Suprapubic skin (tissue), 4 donors: Measurements from ENCODE around the gene UGT2A1. TPM values are rescaled to one million over a fixed set of nuclear protein-coding genes. Genes with fewer than 3 reads are reported as not detected.
A peak's percentile ranks its signal among the peaks of the same experiment; 100 is the strongest.

Source experiments
- DNase-seq, 2 donors: peaks; one replicate each; pipeline ENCODE4 v3.0.0-alpha.2; 2019; ENCODE audit warnings: low spot score in 2 of 2
- H3K27ac ChIP-seq: fragments of 200-600 bp; sonication (generic); one replicate; pipeline ENCODE4 v1.5.1; 2019
- H3K27me3 ChIP-seq: fragments of 200-600 bp; sonication (generic); one replicate; pipeline ENCODE4 v1.5.1; 2019
- H3K36me3 ChIP-seq: fragments of 200-600 bp; sonication (generic); one replicate; pipeline ENCODE4 v1.5.1; 2019
- H3K4me1 ChIP-seq: fragments of 200-600 bp; sonication (generic); one replicate; pipeline ENCODE4 v1.5.1; 2019
- H3K4me3 ChIP-seq: fragments of 200-600 bp; sonication (generic); one replicate; pipeline ENCODE4 v1.5.1; 2019; ENCODE audit warnings: mild to moderate bottlenecking
- H3K9me3 ChIP-seq: fragments of 200-600 bp; sonication (generic); one replicate; pipeline ENCODE4 v1.5.1; 2019
- EP300 ChIP-seq: sonication (generic); formaldehyde crosslinking; IDR thresholded peaks from one replicate; pipeline ENCODE4 v1.6.1; 2017; ENCODE audit warnings: antibody characterized with exemption
- POLR2A ChIP-seq, 2 donors: fragments of 450-650 bp; IDR thresholded peaks; one replicate each; pipeline ENCODE4 v1.6.1; 2017; ENCODE audit warnings: antibody characterized with exemption in 2 of 2, mild to moderate bottlenecking in 2 of 2, moderate library complexity in 2 of 2
- POLR2AphosphoS5 ChIP-seq, 3 donors: sonication (generic); formaldehyde crosslinking; IDR thresholded peaks; one replicate each; pipeline ENCODE4 v1.6.1; 2017; ENCODE audit warnings: antibody characterized with exemption in 3 of 3
- WGBS: methylation state at CpG from one replicate; pipeline ENCODE4 v1.1.5; 2018; 5-methylcytosine and 5-hydroxymethylcytosine counted together
- total RNA-seq, 4 donors: library from RNA; depleted of rRNA; stranded (reverse); fragments of >200 nt; gene quantifications; one replicate each; pipeline ENCODE4 v1.1.0, GENCODE V29; 2016
- TF ChIP-seq, protein P1 (sequence below), 2 donors: fragments of 200-600 bp in 1 of 2; fragments of 450-650 bp in 1 of 2; sonication (generic) in 1 of 2; IDR thresholded peaks; one replicate each; pipeline ENCODE4 v1.5.1; 2016 to 2019; ENCODE audit warnings: antibody characterized with exemption in 2 of 2, mild to moderate bottlenecking in 1 of 2, moderate library complexity in 1 of 2

The UGT2A1 gene
- 1 to 10 TPM in 3 of 4 donors, not detected in 1; 1.6 to 2.4 (median 1.9) TPM for total RNA-seq

GRCh38 chr4:69653147-69653546 lies at the start of gene UGT2A1:
UGT2A1 (minus strand) TSS chr4:69653247; CDS start chr4:69647644, 5,603 bp downstream.
- H3K27ac ChIP-seq, result no peak within 1 kb of the TSS
- no peaks in the 10 kb centered on the region for H3K27me3 ChIP-seq
- no peaks in the 10 kb centered on the region for H3K4me1 ChIP-seq
- DNase-seq, result no peak
- TF ChIP-seq, protein P1, sequence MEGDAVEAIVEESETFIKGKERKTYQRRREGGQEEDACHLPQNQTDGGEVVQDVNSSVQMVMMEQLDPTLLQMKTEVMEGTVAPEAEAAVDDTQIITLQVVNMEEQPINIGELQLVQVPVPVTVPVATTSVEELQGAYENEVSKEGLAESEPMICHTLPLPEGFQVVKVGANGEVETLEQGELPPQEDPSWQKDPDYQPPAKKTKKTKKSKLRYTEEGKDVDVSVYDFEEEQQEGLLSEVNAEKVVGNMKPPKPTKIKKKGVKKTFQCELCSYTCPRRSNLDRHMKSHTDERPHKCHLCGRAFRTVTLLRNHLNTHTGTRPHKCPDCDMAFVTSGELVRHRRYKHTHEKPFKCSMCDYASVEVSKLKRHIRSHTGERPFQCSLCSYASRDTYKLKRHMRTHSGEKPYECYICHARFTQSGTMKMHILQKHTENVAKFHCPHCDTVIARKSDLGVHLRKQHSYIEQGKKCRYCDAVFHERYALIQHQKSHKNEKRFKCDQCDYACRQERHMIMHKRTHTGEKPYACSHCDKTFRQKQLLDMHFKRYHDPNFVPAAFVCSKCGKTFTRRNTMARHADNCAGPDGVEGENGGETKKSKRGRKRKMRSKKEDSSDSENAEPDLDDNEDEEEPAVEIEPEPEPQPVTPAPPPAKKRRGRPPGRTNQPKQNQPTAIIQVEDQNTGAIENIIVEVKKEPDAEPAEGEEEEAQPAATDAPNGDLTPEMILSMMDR (IDR thresholded peaks at IDR 0.05), result no peak
- TF ChIP-seq POLR2A (IDR thresholded peaks at IDR 0.05) (no peak), POLR2AphosphoS5 (IDR thresholded peaks at IDR 0.05) (no peak), EP300 (no peak)
- no peak within 1 kb of the TSS for H3K4me3 ChIP-seq
- 76% methylated on average over 1 of the region's 1 CpG for WGBS
- H3K36me3 ChIP-seq, result no peaks in the 10 kb centered on the region
- no peaks in the 10 kb centered on the region for H3K9me3 ChIP-seq

GRCh38 chr4:69702201-69702600 lies 49.2 kb upstream of the UGT2A1 start:
- DNase-seq, result no peak
- H3K4me3 ChIP-seq, result no peak overlapping the region
- no peak for TF ChIP-seq EP300
- no peak for TF ChIP-seq POLR2AphosphoS5 (IDR thresholded peaks at IDR 0.05)
- TF ChIP-seq, protein P1 (IDR thresholded peaks at IDR 0.05), result no peak
- TF ChIP-seq POLR2A (IDR thresholded peaks at IDR 0.05), result no peak
- H3K27ac ChIP-seq, result no peak overlapping the region
- no peaks in the 10 kb centered on the region for H3K4me1 ChIP-seq
- H3K27me3 ChIP-seq, result no peaks in the 10 kb centered on the region
- H3K9me3 ChIP-seq, result no peaks in the 10 kb centered on the region
- H3K36me3 ChIP-seq, result no peaks in the 10 kb centered on the region
- 93% methylated on average over 3 of the region's 3 CpGs for whole genome bisulfite sequencing

GRCh38 chr4:69701696-69702095 lies 48.6 kb upstream of the UGT2A1 start:
- DNase-seq, result no peak
- H3K27me3 ChIP-seq, result no peaks in the 10 kb centered on the region
- no peak overlapping the region for H3K4me3 ChIP-seq
- no peak overlapping the region for H3K27ac ChIP-seq
- H3K4me1 ChIP-seq, result no peaks in the 10 kb centered on the region
- H3K9me3 ChIP-seq, result no peaks in the 10 kb centered on the region
- whole genome bisulfite sequencing, result 80% methylated on average over 4 of the region's 4 CpGs
- TF ChIP-seq POLR2AphosphoS5 (IDR thresholded peaks at IDR 0.05) (no peak), EP300 (no peak), POLR2A (IDR thresholded peaks at IDR 0.05) (no peak)
- TF ChIP-seq, protein P1 (IDR thresholded peaks at IDR 0.05), result no peak
- no peaks in the 10 kb centered on the region for H3K36me3 ChIP-seq

DNA sequence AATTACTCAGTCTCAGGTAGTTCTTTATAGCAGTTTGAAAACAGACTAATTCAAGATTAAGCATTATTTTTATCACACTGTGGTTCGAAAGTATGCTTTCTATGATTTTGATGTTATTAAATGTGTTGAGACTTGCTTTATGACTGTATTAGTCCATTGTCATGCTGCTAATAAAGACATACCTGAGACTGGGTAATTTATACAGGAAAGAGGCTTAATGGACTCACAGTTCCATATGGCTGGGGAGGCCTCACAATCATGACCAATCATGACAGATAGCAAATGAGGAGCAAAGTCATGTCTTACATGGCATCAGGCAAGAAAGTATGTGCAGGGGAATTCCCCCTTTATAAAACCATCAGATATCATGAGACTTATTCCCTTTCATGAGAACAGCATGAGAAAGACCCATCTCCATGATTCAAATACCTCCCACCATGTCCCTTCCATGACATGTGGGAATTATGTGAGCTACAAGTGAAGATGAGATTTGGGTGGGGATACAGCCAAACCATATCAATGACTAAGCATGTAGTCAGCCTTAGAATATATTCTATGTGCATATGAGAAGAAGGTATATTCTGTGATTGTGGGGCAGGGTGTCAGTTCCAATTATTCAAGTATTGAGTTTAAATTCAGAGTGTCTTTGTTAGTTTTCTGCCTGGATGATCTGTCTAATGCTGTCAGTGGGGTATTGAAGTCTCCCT lies 44.6 kb upstream of the UGT2A1 start:
- no peak for TF ChIP-seq POLR2AphosphoS5 (IDR thresholded peaks at IDR 0.05)
- TF ChIP-seq, protein P1 (IDR thresholded peaks at IDR 0.05), result no peak
- TF ChIP-seq EP300, result no peak
- no peak for TF ChIP-seq POLR2A (IDR thresholded peaks at IDR 0.05)
- DNase-seq, result no peak
- Histone ChIP-seq H3K4me3 (no peak overlapping the region), H3K27ac (no peak overlapping the region), H3K27me3 (no peaks in the 10 kb centered on the region), H3K4me1 (no peaks in the 10 kb centered on the region), H3K36me3 (no peaks in the 10 kb centered on the region), H3K9me3 (no peaks in the 10 kb centered on the region)
- WGBS, result 42% methylated on average over 1 of the region's 1 CpG

GRCh38 chr4:69689599-69689998 lies 36.6 kb upstream of the UGT2A1 start:
- no peak overlapping the region for H3K4me3 ChIP-seq
- peaks cover 3% of the 10 kb centered on the region for H3K4me1 ChIP-seq
- no peaks in the 10 kb centered on the region for H3K27me3 ChIP-seq
- no peaks in the 10 kb centered on the region for H3K36me3 ChIP-seq
- 0% methylated on average over 1 of the region's 1 CpG for WGBS
- TF ChIP-seq, protein P1 (IDR thresholded peaks at IDR 0.05), result peak; percentile 21 to 33
- TF ChIP-seq POLR2AphosphoS5 (IDR thresholded peaks at IDR 0.05), result no peak
- DNase-seq, result no peak
- no peak overlapping the region for H3K27ac ChIP-seq
- no peaks in the 10 kb centered on the region for H3K9me3 ChIP-seq
